Measurements from ENCODE around the gene FLVCR2. TPM values are rescaled to one million over a fixed set of nuclear protein-coding genes. Genes with fewer than 3 reads are reported as not detected.
A peak's percentile ranks its signal among the peaks of the same experiment; 100 is the strongest.

The FLVCR2 gene
- total RNA-seq, 4 donors from 2014 or later = 5.1 to 65.5 (median 14.5) TPM

- no peak overlapping the region for H3K27ac ChIP-seq
- intact Hi-C loops (cut with DNase I; ENCODE audit: low total_unique reads) (no loop called here), in situ Hi-C loops (cut with MboI; ENCODE audit: low sequenced_read_pairs in 4 of 4) (no loop called here)
- no peaks in the 10 kb centered on the region for H3K27me3 ChIP-seq
- ATAC-seq (no peak), DNase-seq (no peak)
- H3K4me1 ChIP-seq = peaks cover 0 to 9% of the 10 kb centered on the region in 2 donors
- H3K9me3 ChIP-seq = no peaks in the 10 kb centered on the region
- H3K4me3 ChIP-seq = no peak overlapping the region
- TF ChIP-seq CTCF (IDR thresholded peaks at IDR 0.05 in 4 of 5, conservative IDR thresholded peaks at IDR 0.05 in 1 of 5) = no peak
- TF ChIP-seq POLR2A (IDR thresholded peaks at IDR 0.05) = no peak
- H3K36me3 ChIP-seq = no peaks in the 10 kb centered on the region
Measured at GRCh38 chr14:75553157-75553556, 25.3 kb upstream of the FLVCR2 start.

GRCh38 chr14:75553761-75554364, 24.6 kb upstream of the FLVCR2 start:
- intact Hi-C loops (cut with DNase I; ENCODE audit: low total_unique reads) = no loop called here
- DNase-seq (no peak), ATAC-seq (no peak)
- Histone ChIP-seq H3K27ac (no peak overlapping the region), H3K4me1 (peaks cover 0 to 3% of the 10 kb centered on the region in 2 donors), H3K9me3 (no peaks in the 10 kb centered on the region), H3K4me3 (no peak overlapping the region), H3K27me3 (no peaks in the 10 kb centered on the region), H3K36me3 (no peaks in the 10 kb centered on the region)
- TF ChIP-seq POLR2A (IDR thresholded peaks at IDR 0.05) = no peak
- no peak for TF ChIP-seq CTCF (IDR thresholded peaks at IDR 0.05 in 4 of 5, conservative IDR thresholded peaks at IDR 0.05 in 1 of 5)
- in situ Hi-C loops (cut with MboI; ENCODE audit: low sequenced_read_pairs in 4 of 4) = no loop called here

- TF ChIP-seq POLR2A (IDR thresholded peaks at IDR 0.05) (no peak), CTCF (IDR thresholded peaks at IDR 0.05 in 4 of 5, conservative IDR thresholded peaks at IDR 0.05 in 1 of 5) (no peak)
- intact Hi-C loops (cut with DNase I; ENCODE audit: low total_unique reads) = no loop called here
- in situ Hi-C loops (cut with MboI; ENCODE audit: low sequenced_read_pairs in 4 of 4) = no loop called here
Measured at GRCh38 chr14:75554482-75554881, 23.9 kb upstream of the FLVCR2 start.

GRCh38 chr14:75558440-75558839, 20.0 kb upstream of the FLVCR2 start:
- Histone ChIP-seq H3K36me3 (no peaks in the 10 kb centered on the region), H3K27ac (peak overlapping the region in 3 of 4 donors; percentile 35 to 89 (median 44)), H3K27me3 (no peaks in the 10 kb centered on the region), H3K9me3 (no peaks in the 10 kb centered on the region), H3K4me3 (no peak overlapping the region), H3K4me1 (peaks cover 22 to 29% of the 10 kb centered on the region in 2 donors)
- TF ChIP-seq CTCF (IDR thresholded peaks at IDR 0.05 in 4 of 5, conservative IDR thresholded peaks at IDR 0.05 in 1 of 5) = no peak
- no peak for TF ChIP-seq POLR2A (IDR thresholded peaks at IDR 0.05)
- ATAC-seq (no peak), DNase-seq (no peak)
- intact Hi-C loops (cut with DNase I; ENCODE audit: low total_unique reads) (no loop called here), in situ Hi-C loops (cut with MboI; ENCODE audit: low sequenced_read_pairs in 4 of 4) (no loop called here)

More at GRCh38 chr14:75554482-75554881, 23.9 kb upstream of the FLVCR2 start:
- no peaks in the 10 kb centered on the region for H3K36me3 ChIP-seq
- ATAC-seq (no peak), DNase-seq (no peak)
- no peaks in the 10 kb centered on the region for H3K9me3 ChIP-seq
- no peak overlapping the region for H3K4me3 ChIP-seq
- peaks cover under 1% of the 10 kb centered on the region in 2 donors for H3K4me1 ChIP-seq
- no peak overlapping the region for H3K27ac ChIP-seq
- no peaks in the 10 kb centered on the region for H3K27me3 ChIP-seq

GRCh38 chr14:75559045-75559444, 19.4 kb upstream of the FLVCR2 start:
- H3K9me3 ChIP-seq = no peaks in the 10 kb centered on the region
- no peak overlapping the region for H3K4me3 ChIP-seq
- in situ Hi-C loops (cut with MboI; ENCODE audit: low sequenced_read_pairs in 4 of 4) = no loop called here
- no peaks in the 10 kb centered on the region for H3K27me3 ChIP-seq
- H3K4me1 ChIP-seq = peaks cover 28 to 35% of the 10 kb centered on the region in 2 donors
- no peak for TF ChIP-seq CTCF (IDR thresholded peaks at IDR 0.05 in 4 of 5, conservative IDR thresholded peaks at IDR 0.05 in 1 of 5)
- no peak for TF ChIP-seq POLR2A (IDR thresholded peaks at IDR 0.05)
- peak overlapping the region in 3 of 4 donors; percentile 73 to 89 (median 84) for H3K27ac ChIP-seq
- intact Hi-C loops (cut with DNase I; ENCODE audit: low total_unique reads) = no loop called here
- no peak for ATAC-seq
- DNase-seq = no peak
- no peaks in the 10 kb centered on the region for H3K36me3 ChIP-seq

Measured in gastrocnemius medialis (tissue), 4 donors.